ENCODE data around the gene TOR4A. TPM values are rescaled to one million over a fixed set of nuclear protein-coding genes. Genes with fewer than 3 reads are reported as not detected.

TOR4A gene
- total and polyA plus RNA-seq, 10 of the 15 experiments (the other 5 are each of a cell fraction or from before 2014, with no cell fraction given), result 2.0 to 19.9 (median 3.7) TPM

DNA sequence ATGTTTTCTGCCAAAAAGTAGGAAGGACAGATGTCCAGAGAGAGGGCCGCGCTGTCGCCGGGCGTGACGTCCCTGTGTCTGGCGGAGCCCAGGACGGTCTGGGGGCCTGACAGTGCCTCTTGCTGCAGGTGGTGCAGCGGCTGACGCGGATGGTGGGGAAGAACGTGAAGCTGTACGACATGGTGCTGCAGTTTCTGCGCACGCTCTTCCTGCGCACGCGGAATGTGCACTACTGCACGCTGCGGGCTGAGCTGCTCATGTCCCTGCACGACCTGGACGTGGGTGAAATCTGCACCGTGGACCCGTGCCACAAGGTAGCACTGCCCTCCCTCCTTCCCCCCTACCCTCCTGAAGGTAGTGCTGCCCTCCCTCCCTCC lies 14.6 kb upstream of the TOR4A start:
- TF ChIP-seq RELA (IDR thresholded peaks at IDR 0.05; ENCODE audit: borderline replicate concordance, partially characterized antibody), result no peak
- no peak for TF ChIP-seq ZNF384 (IDR thresholded peaks at IDR 0.05; ENCODE audit: borderline replicate concordance, low read depth, low read length)
- TF ChIP-seq ZNF592 (IDR thresholded peaks at IDR 0.05), result no peak
- no peak for TF ChIP-seq KLF5 (IDR thresholded peaks at IDR 0.05; ENCODE audit: partially characterized antibody)
- TF ChIP-seq BHLHE40 (IDR thresholded peaks at IDR 0.05; ENCODE audit: borderline replicate concordance in 1 of 2, low read depth in 2 of 2, low read length in 1 of 2), result no peak
- no peak for TF ChIP-seq CHD1 (IDR thresholded peaks at IDR 0.05; ENCODE audit: low read depth, low read length)
- no peak for TF ChIP-seq SPI1 (IDR thresholded peaks at IDR 0.05; ENCODE audit: borderline replicate concordance, insufficient read depth, low read depth, low read length)
- TF ChIP-seq ZBTB11 (CRISPR knock-in tag; IDR thresholded peaks at IDR 0.05), result no peak
- TF ChIP-seq, protein P1, sequence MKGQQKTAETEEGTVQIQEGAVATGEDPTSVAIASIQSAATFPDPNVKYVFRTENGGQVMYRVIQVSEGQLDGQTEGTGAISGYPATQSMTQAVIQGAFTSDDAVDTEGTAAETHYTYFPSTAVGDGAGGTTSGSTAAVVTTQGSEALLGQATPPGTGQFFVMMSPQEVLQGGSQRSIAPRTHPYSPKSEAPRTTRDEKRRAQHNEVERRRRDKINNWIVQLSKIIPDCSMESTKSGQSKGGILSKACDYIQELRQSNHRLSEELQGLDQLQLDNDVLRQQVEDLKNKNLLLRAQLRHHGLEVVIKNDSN (IDR thresholded peaks at IDR 0.05; ENCODE audit: borderline replicate concordance, extremely low read length, insufficient read depth, low read depth, low read length), result no peak
- TF ChIP-seq TARDBP (IDR thresholded peaks at IDR 0.05; ENCODE audit: borderline replicate concordance), result no peak
- TF ChIP-seq YY1 (IDR thresholded peaks at IDR 0.05; ENCODE audit: low read depth, low read length), result no peak
- TF ChIP-seq STAT1 (conservative IDR thresholded peaks at IDR 0.05), result no peak
- TF ChIP-seq MXI1 (IDR thresholded peaks at IDR 0.05; ENCODE audit: low read depth, low read length), result no peak
- Histone ChIP-seq H3K9me3 (replicated peaks; ENCODE audit: control insufficient read depth, insufficient read depth, low read length) (no peaks in the 10 kb centered on the region), H3K27ac (ENCODE audit: control insufficient read depth, insufficient read depth) (no peak overlapping the region), H3K4me1 (ENCODE audit: control insufficient read depth, insufficient read depth, low read length) (peaks cover 2% of the 10 kb centered on the region), H2AFZ (ENCODE audit: control insufficient read depth, low read depth, low read length) (no peak overlapping the region), H3K4me3 (no peak overlapping the region), H3K4me2 (ENCODE audit: control insufficient read depth, insufficient read depth) (no peak overlapping the region), H3K79me2 (ENCODE audit: control insufficient read depth, insufficient read depth, low read length) (no peaks in the 10 kb centered on the region), H3K36me3 (ENCODE audit: control insufficient read depth in 2 of 2, insufficient read depth in 2 of 2, low read length in 1 of 2) (peaks cover 8 to 11% of the 10 kb centered on the region in 2 experiments), H3K27me3 (replicated peaks in 1 of 2; ENCODE audit: control insufficient read depth in 2 of 2, insufficient read depth in 2 of 2, low read length in 1 of 2) (no peaks in the 10 kb centered on the region), H3K9ac (ENCODE audit: control insufficient read depth, insufficient read depth, low read length) (no peak overlapping the region), H4K20me1 (ENCODE audit: control insufficient read depth, insufficient read depth) (no peaks in the 10 kb centered on the region)
- DNase-seq (ENCODE audit: low read depth, low spot score) (no peak), FAIRE-seq (no peak), ATAC-seq (no peak)
- RAD21 ChIA-PET (ENCODE audit: unreplicated experiment), result interaction anchor here (1.6 to 1.7 kb wide), 2 partner anchors 24 to 26 kb away, joined by 4 to 6 read pairs; no protein-coding TSS in a partner anchor
- in situ Hi-C loops (cut with MboI), result no loop called here
- WGBS (ENCODE audit: insufficient coverage, insufficient replicate concordance, low lambda C conversion rate, missing lambda C conversion rate), result 97% methylated on average over 23 of the region's 24 CpGs
- CTCF ChIA-PET, result interaction anchor here (1.1 to 2.2 kb wide), 3 partner anchors 11 to 26 kb away, joined by 3 to 24 read pairs (median 4); no protein-coding TSS in a partner anchor
- no TSS peak for BruUV-seq (replicated peaks)
- intact Hi-C loops (cut with micrococcal nuclease; ENCODE audit: unreplicated experiment), result no loop called here
- SMC1A ChIA-PET (ENCODE audit: uncharacterized antibody, unreplicated experiment), result interaction anchor here (1.2 to 1.4 kb wide), 2 partner anchors 26 to 73 kb away, joined by 3 to 5 read pairs; no protein-coding TSS in a partner anchor
- POLR2A ChIA-PET, result interaction anchor here (0.6 to 1.1 kb wide), 2 partner anchors 15 to 22 kb away, joined by 3 to 4 read pairs; partner anchors contain the start of gene TUBB4B

Measured in GM12878 (cell line).